Transverse colon (tissue), 4 donors: Measurements from ENCODE around the gene SPATA2. TPM values are rescaled to one million over a fixed set of nuclear protein-coding genes. Genes with fewer than 3 reads are reported as not detected.

Source experiments
- DNase-seq: peaks from one replicate; pipeline ENCODE4 v3.0.0-alpha.2; 2019
- H3K27ac ChIP-seq, 4 donors: fragments of 200-600 bp; sonication (generic); 2 replicates each; pipeline ENCODE4 v1.5.1; 2016 to 2018; ENCODE audit warnings: inconsistent platforms in 4 of 4
- H3K27me3 ChIP-seq: fragments of 200-600 bp; sonication (generic); 2 replicates; pipeline ENCODE4 v1.5.1; 2017; ENCODE audit warnings: inconsistent platforms
- H3K36me3 ChIP-seq, 4 donors: fragments of 200-600 bp; sonication (generic); 2 replicates each; pipeline ENCODE4 v1.5.1; 2017 to 2019; ENCODE audit warnings: inconsistent platforms in 4 of 4
- H3K4me1 ChIP-seq, 4 donors: fragments of 200-600 bp; sonication (generic); 2 replicates each; pipeline ENCODE4 v1.5.1; 2017 to 2020; ENCODE audit warnings: inconsistent platforms in 4 of 4
- H3K4me3 ChIP-seq, 4 donors: fragments of 200-600 bp; sonication (generic); 1 replicate in 1 of 4; 2 replicates in 3 of 4; pipeline versions ENCODE4 v1.5.1 to v1.6.1; 2017 to 2019; ENCODE audit warnings: inconsistent platforms in 4 of 4
- H3K9me3 ChIP-seq, 2 donors: fragments of 200-600 bp; sonication (generic); 2 replicates each; pipeline ENCODE4 v1.5.1; 2017 to 2019; ENCODE audit warnings: inconsistent platforms in 2 of 2
- EP300 ChIP-seq: sonication (generic); formaldehyde crosslinking; IDR thresholded peaks from one replicate; pipeline ENCODE4 v1.6.1; 2017; ENCODE audit warnings: antibody characterized with exemption, low read depth
- POLR2A ChIP-seq: fragments of 450-650 bp; IDR thresholded peaks from one replicate; pipeline ENCODE4 v1.6.1; 2016; ENCODE audit warnings: antibody characterized with exemption, mild to moderate bottlenecking, moderate library complexity
- POLR2AphosphoS5 ChIP-seq, 3 donors: sonication (generic); formaldehyde crosslinking; IDR thresholded peaks; one replicate each; pipeline ENCODE4 v1.6.1; 2016; ENCODE audit warnings: antibody characterized with exemption in 3 of 3
- WGBS, 2 donors: methylation state at CpG; one replicate each; pipeline ENCODE4 v1.1.5; 2018; ENCODE audit warnings: low coverage in 1 of 2; 5-methylcytosine and 5-hydroxymethylcytosine counted together
- in situ Hi-C, 4 donors: fragments of 200-750 bp; cut with MboI; loops; one replicate each; pipeline versions ENCODE4 v1.15.0 to v1.15.1; 2017; ENCODE audit warnings: low sequenced_read_pairs in 3 of 4, low pct_ligation_motif_present in 1 of 4, low pct_unique_long_range_greater_than_20kb in 1 of 4
- intact Hi-C: fragments of 100-400 bp; cut with DNase I; formaldehyde crosslinking; loops from one replicate; pipeline ENCODE4 v1.15.1; 2023; ENCODE audit warnings: low total_unique reads
- total RNA-seq, 4 donors: library from RNA; depleted of rRNA; stranded (reverse); fragments of >200 nt; gene quantifications; one replicate each; pipeline ENCODE4 v1.1.0, GENCODE V29; 2016
- TF ChIP-seq, protein P1 (sequence below), 5 experiments: fragments of 200-600 bp in 3 of 5; fragments of 450-650 bp in 2 of 5; sonication (generic) in 3 of 5; IDR thresholded peaks; 1 replicate in 2 of 5; 2 replicates in 3 of 5; pipeline ENCODE4 v1.5.1; 2016 to 2017; ENCODE audit warnings: antibody characterized with exemption in 5 of 5, inconsistent platforms in 3 of 5, mild to moderate bottlenecking in 2 of 5, moderate library complexity in 1 of 5

Gene SPATA2
- total RNA-seq, 4 donors from 2014 or later, result 4.0 to 40.0 (median 17.2) TPM

DNA sequence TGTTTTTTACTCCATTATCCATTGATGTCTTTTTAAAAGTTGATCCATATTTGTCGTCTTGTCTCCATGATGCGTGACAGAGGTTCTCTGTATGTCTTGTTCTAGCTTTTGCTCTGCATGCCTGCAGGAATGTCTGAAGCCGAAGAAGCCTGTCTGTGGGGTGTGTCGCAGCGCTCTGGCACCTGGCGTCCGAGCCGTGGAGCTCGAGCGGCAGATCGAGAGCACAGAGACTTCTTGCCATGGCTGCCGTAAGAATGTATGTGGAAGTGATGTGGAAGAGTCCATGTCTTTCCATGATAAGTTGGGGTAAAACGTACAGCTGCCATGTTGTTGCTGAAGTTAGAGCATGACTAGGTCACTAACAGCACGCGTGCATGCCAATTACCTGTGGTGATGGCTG lies 26.1 kb upstream of the SPATA2 start:
- H3K4me3 ChIP-seq, result no peak overlapping the region
- H3K4me1 ChIP-seq, result peaks cover 22 to 44% (median 26%) of the 10 kb centered on the region in 4 donors
- H3K9me3 ChIP-seq, result no peaks in the 10 kb centered on the region
- in situ Hi-C loops (no loop called here), intact Hi-C loops (no loop called here)
- TF ChIP-seq EP300 (no peak), POLR2A (no peak), POLR2AphosphoS5 (IDR thresholded peaks at IDR 0.05) (no peak)
- TF ChIP-seq, protein P1, sequence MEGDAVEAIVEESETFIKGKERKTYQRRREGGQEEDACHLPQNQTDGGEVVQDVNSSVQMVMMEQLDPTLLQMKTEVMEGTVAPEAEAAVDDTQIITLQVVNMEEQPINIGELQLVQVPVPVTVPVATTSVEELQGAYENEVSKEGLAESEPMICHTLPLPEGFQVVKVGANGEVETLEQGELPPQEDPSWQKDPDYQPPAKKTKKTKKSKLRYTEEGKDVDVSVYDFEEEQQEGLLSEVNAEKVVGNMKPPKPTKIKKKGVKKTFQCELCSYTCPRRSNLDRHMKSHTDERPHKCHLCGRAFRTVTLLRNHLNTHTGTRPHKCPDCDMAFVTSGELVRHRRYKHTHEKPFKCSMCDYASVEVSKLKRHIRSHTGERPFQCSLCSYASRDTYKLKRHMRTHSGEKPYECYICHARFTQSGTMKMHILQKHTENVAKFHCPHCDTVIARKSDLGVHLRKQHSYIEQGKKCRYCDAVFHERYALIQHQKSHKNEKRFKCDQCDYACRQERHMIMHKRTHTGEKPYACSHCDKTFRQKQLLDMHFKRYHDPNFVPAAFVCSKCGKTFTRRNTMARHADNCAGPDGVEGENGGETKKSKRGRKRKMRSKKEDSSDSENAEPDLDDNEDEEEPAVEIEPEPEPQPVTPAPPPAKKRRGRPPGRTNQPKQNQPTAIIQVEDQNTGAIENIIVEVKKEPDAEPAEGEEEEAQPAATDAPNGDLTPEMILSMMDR (IDR thresholded peaks at IDR 0.05), result no peak
- peaks cover 0 to 39% (median 19%) of the 10 kb centered on the region in 4 donors for H3K36me3 ChIP-seq
- DNase-seq, result no peak
- H3K27me3 ChIP-seq, result no peaks in the 10 kb centered on the region
- H3K27ac ChIP-seq, result no peak overlapping the region
- 92 to 95% methylated on average over 2 to 15 of the region's 15 CpGs for WGBS, 2 donors

DNA sequence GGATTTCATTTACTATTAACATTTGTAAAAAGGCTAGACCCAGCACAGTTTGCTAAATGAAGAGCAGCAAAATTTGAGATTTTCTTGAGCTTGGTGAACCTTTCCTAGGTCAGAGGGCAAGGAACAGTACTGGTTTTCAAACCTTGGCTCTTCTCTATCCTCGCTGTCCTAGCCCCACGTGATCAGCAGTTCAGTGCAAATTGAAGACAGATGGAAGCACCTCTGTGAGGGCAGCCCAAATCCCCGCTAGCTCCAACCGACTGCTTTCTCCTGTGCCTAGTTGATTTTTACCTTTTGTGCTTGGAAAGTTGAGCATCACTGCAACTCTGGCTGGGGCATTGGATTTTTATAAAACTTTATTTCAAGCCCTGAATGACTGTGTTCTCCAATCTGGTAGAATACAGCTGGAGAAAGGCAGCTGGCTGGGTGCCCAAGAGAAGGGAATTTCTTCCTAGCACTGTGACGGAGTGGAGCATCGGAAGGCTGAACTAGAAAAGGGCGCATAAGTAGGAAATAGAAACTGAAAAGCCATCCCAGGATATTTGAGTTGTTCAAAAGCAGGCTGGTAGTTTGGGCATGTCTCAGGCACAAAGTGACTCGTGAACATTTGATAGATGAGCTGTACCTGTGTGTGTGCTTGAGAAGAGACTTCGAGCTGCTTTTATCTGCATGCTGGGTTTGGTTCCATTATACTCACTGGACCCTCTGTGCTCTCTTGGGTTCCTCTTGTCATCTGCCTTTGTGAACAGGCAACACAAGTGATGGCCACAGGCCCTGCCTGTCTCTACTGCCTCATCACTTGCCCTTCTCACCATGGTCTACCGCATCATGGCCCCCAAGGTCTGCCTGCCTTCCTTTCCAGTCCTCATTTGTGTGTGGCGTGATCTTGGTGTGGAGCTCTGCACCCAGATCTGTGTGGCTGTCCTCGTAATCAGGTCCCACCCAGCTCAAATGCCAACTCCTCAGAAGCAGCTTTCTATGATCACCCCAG lies 23.1 kb upstream of the SPATA2 start:
- Histone ChIP-seq H3K36me3 (peaks cover 0 to 21% (median 8%) of the 10 kb centered on the region in 4 donors), H3K4me3 (peak overlapping the region in 2 of 4 donors; percentile 76 to 98), H3K27ac (peak overlapping the region; percentile 92 to 97 (median 96)), H3K9me3 (no peaks in the 10 kb centered on the region), H3K27me3 (no peaks in the 10 kb centered on the region), H3K4me1 (peaks cover 20 to 48% (median 30%) of the 10 kb centered on the region in 4 donors)
- TF ChIP-seq, protein P1 (IDR thresholded peaks at IDR 0.05), result no peak
- no peak for TF ChIP-seq POLR2A
- no peak for TF ChIP-seq EP300
- no peak for TF ChIP-seq POLR2AphosphoS5 (IDR thresholded peaks at IDR 0.05)
- in situ Hi-C loops (no loop called here), intact Hi-C loops (no loop called here)
- WGBS, 2 donors, result 53 to 54% methylated on average over 9 to 12 of the region's 12 CpGs
- DNase-seq, result peak; percentile 57

DNA sequence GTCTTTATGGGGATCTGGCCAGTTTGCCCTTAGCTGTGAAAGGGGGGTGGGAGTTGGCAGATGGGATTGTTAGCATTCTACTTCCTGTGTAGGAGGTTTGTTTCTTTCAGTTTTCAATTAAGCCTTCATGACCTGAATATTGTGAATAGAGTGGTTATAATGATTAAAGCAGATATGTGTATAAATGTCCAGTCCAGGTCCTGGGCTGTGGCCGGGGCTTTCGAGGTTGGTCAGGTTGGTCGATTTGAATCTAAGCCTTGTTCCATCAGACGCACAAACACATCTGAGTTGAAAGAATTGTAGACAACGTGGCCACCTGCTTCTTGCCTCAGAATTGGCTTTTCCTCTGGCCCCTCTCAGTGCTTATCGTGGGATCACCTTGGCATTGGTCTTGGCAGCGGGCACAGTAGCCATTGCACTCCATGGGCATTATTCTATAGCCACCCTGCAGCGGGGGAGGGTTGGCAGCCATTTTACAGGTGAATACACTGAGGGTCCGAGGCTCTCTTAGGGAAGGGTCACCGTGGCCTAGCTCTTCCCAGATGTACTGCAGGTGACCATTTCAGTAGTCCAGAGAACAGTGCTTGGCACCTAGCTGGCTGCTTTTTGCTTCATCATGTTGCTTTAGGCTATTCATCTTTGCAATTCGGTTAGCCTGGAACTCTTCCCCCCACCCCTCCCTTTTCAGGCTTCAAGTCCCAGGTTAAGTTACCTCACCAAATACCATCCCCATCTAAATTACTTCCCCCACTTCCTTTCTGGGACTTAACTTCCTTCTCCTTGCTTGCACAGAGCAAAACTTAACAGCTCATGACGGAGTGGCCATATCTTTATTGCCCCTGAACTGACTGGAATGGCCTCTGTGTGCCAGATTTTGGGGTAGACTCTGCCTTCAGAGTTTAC lies 21.9 kb upstream of the SPATA2 start:
- DNase-seq, result peak; percentile 42
- WGBS, 2 donors, result 4 to 6% methylated on average over 4 to 12 of the region's 12 CpGs
- Histone ChIP-seq H3K4me1 (peaks cover 20 to 42% (median 28%) of the 10 kb centered on the region in 4 donors), H3K4me3 (peak overlapping the region; percentile 75 to 99 (median 87)), H3K9me3 (no peaks in the 10 kb centered on the region), H3K27ac (peak overlapping the region; percentile 92 to 97 (median 96)), H3K36me3 (peaks cover 0 to 15% (median 5%) of the 10 kb centered on the region in 4 donors), H3K27me3 (no peaks in the 10 kb centered on the region)
- intact Hi-C loops (no loop called here), in situ Hi-C loops (no loop called here)
- no peak for TF ChIP-seq POLR2A
- TF ChIP-seq, protein P1 (IDR thresholded peaks at IDR 0.05), result peak in 1 of 5 experiments; percentile 16
- TF ChIP-seq POLR2AphosphoS5 (IDR thresholded peaks at IDR 0.05), result peak in 1 of 3 donors; percentile 50
